ENCODE results near the gene UMAD1.
A peak's percentile ranks its signal among the peaks of the same experiment; 100 is the strongest.
"Not testable (repeated sequence)": the region's sequence is repeated elsewhere in the genome, so short reads cannot be mapped to it uniquely, and the experiment has no call there.

Gene UMAD1

DNA sequence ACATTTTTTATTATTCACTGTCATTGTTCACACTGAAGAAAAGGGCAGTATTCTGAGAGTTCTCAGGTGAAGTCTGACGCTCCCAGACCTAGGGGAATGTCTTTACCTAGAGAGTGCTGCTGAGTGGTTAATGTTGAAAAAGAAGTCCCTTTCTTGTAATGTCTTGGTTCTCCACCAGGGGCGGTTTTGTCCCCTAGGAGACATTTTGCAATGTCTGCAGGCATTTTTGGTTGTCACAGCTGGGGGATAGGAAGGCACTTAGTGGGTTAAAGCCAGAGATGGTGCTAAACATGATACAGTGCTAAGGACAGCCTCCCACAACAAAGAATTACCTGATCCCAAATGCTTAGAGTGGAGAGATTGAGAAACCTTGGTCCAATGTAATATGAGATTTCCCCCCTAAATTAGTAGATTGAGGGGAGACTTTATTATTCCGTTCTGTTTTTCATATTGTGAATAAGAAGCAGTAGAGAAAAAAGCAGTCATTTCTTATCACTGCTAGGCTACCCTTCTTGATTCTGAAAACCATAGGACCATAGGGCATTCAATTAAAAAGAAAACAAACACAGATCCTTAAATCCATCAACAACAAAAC, 13.1 kb downstream of the UMAD1 start:
- DNase-seq, result peak; percentile 67

DNA sequence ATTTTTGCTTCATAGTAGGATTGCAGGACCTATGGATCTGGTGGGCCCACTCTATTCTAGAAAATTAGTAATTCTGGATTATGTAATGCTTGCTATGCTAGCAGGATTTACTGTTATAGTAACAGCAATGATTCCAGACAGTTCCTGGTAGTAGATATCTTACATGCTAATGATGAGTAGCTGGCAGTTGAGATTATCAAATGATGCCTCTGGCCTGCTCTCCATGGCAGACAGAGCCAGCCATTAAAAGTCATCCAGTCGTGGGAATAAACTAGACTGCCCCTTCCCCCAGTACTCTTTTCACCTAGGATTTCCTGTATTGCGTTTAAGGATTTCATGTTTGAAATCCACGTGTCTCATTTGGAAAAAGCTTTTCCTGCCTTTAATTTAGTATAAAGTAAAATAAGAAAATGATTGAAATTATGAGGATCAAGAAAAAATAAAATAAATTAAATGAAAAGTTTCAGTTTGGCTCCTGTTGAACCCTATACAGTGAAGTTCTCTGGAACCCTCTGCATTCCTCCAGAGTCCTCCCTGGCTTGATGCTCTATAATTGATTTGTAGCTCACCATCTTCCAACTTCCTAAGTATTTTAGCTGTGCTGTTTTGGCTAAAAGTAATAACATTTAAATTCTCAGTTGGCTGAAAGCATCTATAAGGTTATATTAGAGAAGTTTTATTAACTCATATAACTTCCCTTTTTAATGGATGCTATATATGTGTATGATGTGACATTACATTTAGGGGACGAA, 14.6 kb downstream of the UMAD1 start:
- no peak for DNase-seq

DNA sequence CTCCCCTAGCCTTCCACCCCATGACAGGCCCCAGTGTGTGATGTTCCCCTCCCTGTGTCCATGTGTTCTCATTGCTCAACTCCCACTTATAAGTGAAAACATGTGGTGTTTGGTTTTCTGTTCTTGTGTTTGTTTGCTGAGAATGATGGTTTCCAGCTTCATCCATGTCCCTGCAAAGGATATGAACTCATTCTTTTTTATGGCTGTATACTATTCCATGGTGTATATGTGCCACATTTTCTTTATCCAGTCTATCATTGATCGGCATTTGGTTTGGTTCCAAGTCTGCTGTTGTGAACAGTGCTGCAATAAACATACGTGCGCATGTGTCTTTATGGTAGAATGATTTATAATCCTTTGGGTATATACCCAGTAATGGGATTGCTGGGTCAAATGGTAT, 15.9 kb downstream of the UMAD1 start:
- DNase-seq, result not testable (repeated sequence)

DNA sequence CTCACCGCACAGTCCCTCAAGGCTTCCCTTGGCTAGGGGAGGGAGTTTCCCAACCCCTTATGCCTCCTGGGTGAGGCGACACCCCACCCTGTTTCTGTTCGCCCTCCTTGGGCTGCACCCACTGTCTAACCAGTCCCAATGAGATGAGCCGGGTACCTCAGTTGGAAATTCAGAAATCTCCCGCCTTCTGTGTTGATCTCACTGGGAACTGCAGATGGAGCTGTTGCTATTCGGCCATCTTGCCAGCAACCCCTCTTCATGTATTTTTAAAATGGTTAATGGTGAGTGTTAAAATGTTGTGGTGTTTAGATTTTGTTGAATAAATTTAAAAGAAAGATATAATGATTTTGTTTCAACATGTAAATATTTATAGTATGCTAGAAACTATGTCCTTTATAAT, 22.0 kb downstream of the UMAD1 start:
- DNase-seq, result peak; percentile 55

DNA sequence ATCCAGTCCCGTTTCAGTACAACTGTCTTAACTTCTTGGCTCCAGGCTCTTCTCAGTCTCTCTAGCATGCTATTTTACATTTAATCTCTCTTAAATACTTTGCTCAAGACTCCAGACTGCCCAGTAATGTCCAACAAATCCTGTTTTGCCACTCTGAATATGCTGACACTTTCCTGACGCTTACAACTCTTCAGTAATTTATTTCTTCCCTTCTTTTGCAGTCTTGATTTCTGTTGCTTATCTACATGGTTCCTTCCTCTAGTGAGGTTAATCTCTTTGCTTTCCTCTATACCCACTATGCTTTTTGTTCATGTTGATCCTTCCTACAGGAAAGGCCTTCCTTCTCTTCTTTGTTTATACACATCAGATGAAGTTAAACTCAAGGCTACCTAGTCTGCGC, 23.7 kb downstream of the UMAD1 start:
- DNase-seq, result no peak

DNA sequence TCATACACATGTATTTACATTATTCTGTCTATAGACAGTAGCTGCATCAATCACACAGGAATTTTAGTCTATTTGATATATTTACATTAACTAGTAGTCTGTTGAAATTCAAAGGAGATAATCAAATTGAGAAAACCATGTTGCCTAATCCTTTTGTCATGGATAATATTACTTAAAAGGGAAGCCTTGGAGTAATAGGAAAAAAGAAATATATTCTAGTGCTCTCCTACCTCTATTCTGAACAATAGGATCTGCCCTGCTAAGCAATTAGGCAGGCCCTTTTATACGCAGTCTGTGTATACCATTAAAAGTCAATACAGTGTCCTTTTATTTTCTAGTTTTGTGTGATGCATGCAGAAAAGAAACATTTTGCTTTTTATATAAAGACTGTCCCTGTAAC, 24.5 kb downstream of the UMAD1 start:
- peak; percentile 34 for DNase-seq

DNA sequence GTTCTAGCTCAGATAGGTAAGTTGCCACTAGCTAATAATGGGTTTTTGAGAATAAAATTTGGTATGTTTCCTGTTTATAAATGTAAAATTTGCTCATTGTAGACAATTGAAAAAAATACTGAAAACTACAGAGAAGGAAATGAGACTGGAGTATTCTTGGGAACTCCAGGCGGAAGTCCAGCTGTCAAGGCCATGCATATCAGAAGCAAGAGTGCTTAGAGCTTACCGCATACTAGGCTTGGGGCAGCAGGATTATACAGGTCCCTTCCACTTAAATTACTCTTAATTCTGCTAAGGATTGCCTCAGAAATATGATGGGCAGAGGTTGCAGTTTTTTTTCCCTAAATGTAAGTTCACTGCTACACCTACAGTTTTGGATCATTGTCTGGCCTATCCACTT, 26.6 kb downstream of the UMAD1 start:
- no peak for DNase-seq

DNA sequence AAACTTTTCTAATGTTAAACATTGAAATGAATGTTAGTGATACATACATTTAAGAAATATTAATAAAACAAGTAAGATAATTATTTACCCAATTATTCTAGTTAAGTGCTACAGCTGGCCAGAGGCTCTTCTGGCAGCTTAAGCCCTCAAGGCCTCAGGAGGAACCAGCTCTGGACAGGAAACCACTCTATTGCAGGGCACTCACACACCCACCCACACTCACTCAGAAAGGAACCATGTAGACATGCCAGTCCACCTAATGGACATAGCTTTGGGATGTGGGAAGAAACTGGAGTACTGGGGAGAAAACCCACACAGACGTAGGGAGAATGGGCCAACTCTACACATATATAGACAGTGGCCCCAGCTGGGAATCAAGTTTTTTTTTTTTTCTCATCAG, 28.2 kb downstream of the UMAD1 start:
- no peak for DNase-seq

DNA sequence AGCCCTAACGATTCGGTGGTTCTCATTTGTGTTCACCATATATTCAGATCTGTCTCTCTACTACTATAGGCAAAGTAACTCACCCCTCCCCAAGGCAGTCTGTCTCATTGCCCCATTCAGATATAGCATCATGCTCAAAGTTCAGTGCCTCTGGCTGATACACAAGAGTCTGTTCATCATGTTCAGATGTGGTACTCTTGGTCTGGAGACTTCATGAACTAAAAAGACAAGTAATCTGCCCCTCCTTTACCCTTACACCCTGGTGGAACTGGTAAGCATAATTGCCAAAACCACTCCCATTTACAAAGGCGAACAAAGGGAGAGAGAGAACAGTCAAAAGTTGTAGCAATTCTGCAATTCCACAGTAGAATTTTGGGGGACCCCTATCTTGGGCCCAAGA, 29.9 kb downstream of the UMAD1 start:
- no peak for DNase-seq

DNA sequence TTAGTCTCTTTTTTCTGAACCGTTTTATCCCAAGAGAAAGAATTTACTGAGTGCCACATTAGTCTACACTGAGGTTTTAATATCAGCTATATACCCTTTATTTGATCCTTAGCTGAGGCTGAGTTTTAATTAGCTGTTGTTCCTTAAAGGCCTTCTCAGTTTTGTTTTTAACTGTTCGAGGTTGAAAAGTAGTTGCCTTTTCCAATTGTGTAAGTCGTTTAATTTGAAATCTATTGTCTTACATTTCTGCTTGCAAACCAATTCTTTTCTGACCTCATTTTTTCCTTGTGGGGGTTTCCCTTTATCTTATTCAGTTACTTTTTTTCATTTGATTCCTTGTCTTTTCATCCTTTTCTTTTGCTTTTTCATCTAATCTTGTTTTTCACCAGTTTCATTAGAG, 30.8 kb downstream of the UMAD1 start:
- DNase-seq, result no peak

DNA sequence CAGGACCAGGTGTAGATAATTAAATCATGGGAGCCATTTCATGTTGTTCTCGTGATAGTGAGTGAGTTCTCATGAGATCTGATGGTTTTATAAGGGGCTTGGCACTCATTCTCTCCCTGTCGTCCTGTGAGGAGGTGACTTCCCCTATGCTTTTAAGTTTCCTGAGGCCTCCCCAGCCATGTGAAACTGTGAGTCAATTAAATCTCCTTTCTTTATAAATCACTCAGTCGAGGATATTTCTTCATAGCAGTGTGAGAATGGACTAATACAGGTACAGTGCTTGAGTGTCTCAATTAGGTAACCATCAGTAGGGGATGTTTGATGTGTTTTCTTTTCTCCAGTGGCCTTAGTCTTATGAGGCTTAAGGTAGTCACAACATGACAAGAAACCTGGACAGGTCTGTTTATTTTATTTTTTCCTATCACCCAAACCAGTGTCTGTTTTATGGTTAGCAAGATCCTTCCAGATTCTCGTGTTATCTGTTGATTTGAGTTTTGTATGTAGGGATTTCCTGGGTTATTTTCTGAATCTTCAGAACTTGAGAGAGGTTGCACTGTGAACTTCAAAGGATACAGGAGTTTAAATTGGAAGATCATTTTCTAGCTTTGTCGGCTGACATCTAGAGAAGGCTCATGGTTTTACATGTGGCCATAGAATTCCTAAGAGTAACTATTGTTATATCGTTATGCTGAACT, 32.1 kb downstream of the UMAD1 start:
- DNase-seq, result no peak

DNA sequence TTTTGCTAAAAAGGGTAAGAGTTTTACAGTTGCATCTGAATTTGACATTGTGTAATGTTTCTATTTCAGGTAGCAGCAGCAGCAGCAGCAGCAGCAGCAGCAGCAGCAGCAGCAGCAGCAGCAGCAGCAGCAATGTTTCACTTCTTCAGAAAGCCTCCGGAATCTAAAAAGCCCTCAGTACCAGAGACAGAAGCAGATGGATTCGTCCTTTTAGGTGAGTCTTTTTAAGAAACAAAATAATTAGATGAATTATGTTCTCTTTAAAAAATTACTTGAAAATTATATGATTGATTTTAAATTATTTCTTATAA, 32.6 kb downstream of the UMAD1 start:
- DNase-seq, result no peak

DNA sequence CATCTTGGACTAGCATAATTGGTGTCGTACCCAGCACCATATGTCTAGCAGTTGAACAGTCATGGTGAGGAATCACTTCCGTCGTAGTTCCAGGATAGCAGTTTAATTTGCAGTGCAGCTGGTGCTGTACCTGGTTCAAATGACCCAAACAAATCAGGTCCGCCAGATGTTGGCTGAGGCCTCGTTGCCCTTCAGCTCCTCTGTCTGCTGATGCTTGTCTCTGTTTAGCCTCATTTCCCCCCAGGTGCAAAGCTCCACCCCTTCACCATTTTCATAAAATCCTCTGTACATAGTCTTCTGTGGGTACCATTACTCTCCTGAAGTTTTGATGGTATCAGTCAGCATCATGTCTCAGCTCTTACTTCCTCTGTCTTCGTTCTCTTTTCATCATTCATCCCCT, 35.1 kb downstream of the UMAD1 start:
- peak; percentile 32 for DNase-seq

DNA sequence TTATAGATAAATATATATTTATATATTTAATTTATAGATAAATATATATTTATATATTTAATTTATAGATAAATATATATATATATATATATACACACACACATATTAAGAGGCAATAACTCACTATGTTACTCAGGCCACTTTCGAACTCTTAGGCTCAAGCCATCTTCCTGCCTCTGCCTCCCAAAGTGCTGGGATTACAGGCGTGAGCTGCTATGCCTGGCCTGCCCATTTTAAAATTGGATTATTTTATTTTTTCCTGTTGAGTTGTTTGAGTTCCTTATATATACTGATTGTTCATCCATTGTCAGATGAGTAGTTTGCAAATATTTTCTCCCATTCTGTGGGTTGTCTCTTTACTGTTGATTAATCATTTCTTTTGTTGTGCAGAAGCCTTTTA, 39.1 kb downstream of the UMAD1 start:
- DNase-seq, result peak; percentile 58

DNA sequence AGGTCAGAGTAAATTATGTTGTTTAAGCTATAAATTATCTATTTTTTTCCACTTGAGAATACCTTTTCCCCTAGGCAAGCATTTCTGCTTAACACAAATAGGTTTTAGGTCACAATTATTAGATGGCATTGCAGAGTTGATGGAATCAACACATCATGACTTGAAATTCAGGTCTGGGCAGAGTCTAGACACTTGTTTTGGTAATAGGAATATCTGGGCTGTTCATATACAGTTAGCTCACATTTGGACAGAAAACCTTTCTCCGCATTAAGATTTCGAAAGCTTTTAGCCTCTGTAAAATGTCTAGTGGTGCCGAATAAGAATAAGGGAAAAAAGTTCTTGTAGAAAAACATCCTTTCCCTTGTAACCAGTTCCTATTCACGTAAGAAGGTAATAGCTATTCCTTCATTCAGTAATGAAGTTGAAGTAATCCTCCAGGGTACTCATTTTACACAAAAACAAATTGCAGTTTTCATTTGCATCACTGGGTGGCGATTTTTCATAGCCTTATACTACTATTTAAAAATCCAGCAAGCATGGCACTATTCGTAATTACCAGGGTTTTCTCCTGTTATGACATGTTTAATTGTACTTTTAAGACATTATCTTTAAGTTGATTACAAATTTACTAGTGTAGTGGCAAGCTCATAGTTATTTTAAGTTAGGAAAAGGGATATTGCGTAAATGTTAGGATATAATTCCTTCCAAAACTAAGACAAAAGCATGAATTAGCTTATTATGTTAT, 40.8 kb downstream of the UMAD1 start:
- peak; percentile 93 for DNase-seq

DNA sequence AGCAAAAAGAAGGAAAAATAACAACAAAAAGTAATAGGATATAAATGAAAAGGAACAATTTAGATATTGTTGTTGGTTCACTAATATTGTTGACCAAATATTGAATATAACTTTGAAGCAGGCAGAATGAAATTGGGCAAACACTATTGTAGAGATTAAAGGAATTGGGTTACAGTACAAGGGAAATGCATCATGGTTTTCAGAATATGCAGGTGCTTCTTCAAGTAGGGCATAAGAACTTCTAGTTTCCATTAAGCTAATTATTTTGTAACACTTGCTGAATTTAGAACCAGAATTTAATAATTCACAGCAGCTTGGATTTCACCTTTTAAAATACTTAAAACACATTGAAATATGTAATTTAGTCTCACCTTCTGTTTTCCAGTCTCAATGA, 41.4 kb downstream of the UMAD1 start:
- peak; percentile 38 for DNase-seq

DNA sequence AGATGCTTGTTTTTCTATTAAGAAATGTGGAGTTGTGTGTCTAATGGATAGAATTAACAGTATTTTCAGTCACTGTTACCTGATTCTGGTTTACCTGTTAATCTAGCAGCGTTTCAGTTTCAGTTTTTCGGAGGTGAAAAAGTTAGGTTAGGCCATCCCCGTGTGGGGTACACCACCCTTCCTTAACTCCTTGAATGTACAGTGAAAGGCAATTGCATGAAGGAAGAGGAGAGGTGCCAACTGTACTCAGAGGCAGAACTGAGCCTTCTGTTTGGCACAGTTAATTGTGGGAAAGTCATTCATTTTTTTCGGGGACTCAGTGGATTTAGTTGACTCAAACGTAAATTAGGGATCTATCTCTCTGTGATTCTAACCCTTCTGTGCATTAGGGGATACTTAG, 42.3 kb downstream of the UMAD1 start:
- peak; percentile 23 for DNase-seq

DNA sequence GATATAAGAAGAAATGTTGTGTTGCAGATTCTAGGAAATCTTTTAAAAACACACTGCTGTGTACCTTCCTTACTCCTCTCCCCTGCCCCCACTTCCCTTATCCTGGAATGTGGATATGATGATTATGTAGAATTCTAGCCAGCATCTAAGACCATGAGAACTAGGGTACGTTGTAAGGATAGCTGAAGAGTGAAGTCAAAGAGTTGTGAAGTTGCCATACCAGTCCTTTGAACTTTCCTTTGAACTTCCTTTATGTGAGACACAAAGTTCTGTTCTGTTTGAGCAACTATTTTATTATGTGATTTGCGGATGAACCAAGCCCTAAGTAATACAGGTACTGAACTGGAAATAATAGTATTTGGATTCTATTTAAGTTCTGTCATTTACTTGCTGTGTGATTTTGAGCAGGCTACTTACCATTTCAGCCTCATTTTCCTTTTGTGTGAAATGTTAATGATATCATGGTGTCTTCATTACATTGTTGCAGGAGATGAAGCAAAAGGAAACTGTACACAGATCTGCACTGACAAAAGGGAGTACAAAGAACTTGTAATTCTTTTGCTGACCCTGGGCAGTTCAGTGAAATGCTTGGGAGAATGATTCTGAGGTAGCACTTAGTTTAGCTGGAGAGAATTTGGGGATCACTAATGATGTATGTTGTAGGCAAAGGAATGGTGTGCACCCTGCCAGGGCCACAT, 46.4 kb downstream of the UMAD1 start:
- no peak for DNase-seq

DNA sequence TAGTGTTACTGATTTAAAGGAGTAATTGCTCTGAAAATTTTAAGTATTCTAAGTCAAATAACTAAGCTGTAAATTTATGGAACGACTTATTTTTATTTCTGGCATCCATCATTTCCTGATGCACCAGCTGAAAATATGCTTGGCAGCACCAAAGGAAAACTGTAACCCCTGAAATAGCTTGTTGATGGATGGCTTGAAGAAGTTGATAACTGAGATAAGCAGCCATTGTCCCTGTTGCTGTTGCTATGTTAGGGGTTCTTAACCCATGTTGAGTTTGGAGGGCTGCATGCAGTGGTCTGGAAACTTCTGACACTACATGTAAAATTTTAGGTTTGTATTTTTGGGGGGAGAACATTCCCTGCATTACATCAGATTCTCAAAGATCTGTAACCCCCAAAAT, 47.2 kb downstream of the UMAD1 start:
- DNase-seq, result no peak

DNA sequence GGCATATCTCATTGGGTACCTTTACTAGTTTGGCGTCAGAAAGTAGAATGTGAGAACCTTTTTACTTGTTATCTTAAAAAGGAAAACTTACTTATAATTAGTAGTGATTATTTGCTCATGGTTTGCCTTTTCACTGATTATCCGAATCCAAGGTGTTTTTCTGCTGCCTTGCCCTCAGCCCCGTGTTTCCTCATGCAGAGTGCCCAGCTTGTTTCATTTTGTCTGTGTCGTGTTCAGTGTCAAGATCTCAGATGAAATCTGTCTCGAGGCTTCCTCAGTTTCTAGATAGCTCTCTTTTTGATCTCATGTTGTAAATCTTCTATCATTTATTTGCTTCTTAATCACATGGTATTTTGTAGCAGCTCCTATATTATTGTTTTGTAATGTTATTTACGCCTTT, 47.8 kb downstream of the UMAD1 start:
- DNase-seq, result no peak

DNA sequence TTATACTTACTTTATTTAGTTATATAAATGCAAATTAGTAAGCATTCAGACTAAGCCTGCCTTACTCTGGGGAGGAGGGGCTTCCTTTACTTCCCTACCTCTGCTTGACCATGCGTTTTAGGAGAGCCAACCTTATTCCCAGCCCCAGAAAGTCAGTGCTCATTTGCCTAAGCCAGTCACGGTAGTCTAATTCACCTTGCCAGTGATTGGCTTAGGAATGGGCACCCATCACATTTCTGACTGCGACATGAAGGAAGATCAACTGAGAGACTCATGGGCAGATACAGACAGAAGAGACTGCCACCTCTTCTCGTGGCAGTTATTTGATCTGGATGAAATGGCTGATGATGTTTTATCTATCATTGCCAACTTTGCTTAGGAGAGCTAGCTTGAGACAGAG, 48.4 kb downstream of the UMAD1 start:
- no peak for DNase-seq

DNA sequence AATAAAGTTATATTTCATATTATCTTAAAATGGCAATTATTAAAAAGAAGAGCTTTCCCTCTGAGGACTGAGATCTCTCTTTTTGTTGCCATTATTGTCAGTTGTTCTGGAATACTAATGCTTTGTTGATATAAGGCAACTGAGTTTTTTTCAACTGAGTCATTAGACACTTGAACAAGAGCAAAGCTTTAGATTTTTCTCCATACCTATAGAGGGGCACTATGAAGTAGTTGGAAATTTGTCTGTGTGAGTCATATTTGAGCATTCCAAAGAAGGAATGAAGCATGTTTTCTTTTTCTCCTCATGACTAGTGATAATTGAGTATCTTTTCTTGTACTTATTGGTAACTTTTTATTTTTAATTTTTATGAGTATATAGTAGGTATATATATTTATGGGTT, 53.3 kb downstream of the UMAD1 start:
- DNase-seq, result no peak

DNA sequence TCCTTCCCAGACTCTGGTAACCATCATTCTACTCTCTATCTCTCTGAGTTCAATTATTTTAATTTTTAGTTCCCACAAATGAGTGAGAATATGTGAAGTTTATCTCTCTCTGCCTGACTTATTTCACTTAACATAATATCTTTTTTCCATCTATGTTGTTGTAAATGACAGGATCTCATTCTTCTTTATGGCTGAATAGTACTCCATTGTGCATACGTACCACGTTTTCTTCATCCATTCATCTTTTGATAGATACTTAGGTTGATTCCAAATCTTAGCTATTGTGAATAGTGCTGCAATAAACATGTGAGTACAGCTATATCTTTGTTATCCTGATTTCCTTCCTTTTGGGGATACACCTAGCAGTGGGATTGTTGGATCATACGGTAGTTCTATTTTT, 54.0 kb downstream of the UMAD1 start:
- DNase-seq, result no peak

Measured in NCI-H69 (cell line).